K562 (cell line): ENCODE measurements around the gene TMEM14C. TPM values are rescaled to one million over a fixed set of nuclear protein-coding genes. Genes with fewer than 3 reads are reported as not detected.

Experiments
- ARHGAP35 ChIP-seq: fragments of 450-650 bp; IDR thresholded peaks from 2 replicates; pipeline ENCODE4 v1.6.1; 2018; ENCODE audit not compliant: partially characterized antibody
- BRF1 ChIP-seq: IDR thresholded peaks from 3 replicates; pipeline ENCODE4 v1.6.1; 2011; ENCODE audit warnings: borderline replicate concordance, mild to moderate bottlenecking; ENCODE audit not compliant: insufficient read length; ENCODE audit errors: extremely low read depth
- ESRRA ChIP-seq: fragments of 450-650 bp; IDR thresholded peaks from 2 replicates; pipeline ENCODE4 v1.6.1; 2014; ENCODE audit warnings: low read depth, mild to moderate bottlenecking, moderate library complexity, borderline replicate concordance
- GATAD2A ChIP-seq: fragments of 450-650 bp; IDR thresholded peaks from 2 replicates; pipeline ENCODE4 v1.6.1; 2017
- HDAC2 ChIP-seq: fragments of 450-650 bp; IDR thresholded peaks from 2 replicates; pipeline ENCODE4 v1.6.1; 2016; ENCODE audit warnings: mild to moderate bottlenecking
- HDAC6 ChIP-seq: IDR thresholded peaks from 2 replicates; pipeline ENCODE4 v1.6.1; 2012; ENCODE audit warnings: low read depth, mild to moderate bottlenecking, control low read depth, inconsistent platforms, low read length, moderate library complexity
- KAT8 ChIP-seq: fragments of 450-650 bp; IDR thresholded peaks from 2 replicates; pipeline ENCODE4 v1.6.1; 2016; ENCODE audit warnings: low read depth, mild to moderate bottlenecking
- POLR3A ChIP-seq: IDR thresholded peaks from 2 replicates; pipeline ENCODE4 v1.6.1; 2011; ENCODE audit warnings: borderline replicate concordance, mild to moderate bottlenecking, moderate library complexity; ENCODE audit not compliant: insufficient read length, insufficient read depth; ENCODE audit errors: extremely low read depth
- RNF219 ChIP-seq: fragments of 250-450 bp; sonication (Bioruptor Pico); IDR thresholded peaks from 2 replicates; pipeline ENCODE4 v1.5.0; 2022; ENCODE audit warnings: mild to moderate bottlenecking
- RREB1 ChIP-seq: fragments of 250-450 bp; sonication (Bioruptor Pico); IDR thresholded peaks from 2 replicates; pipeline ENCODE4 v1.4.0; 2020
- SMAD2 ChIP-seq: fragments of 150-350 bp; IDR thresholded peaks from 2 replicates; pipeline ENCODE4 v1.6.1; 2014; ENCODE audit warnings: low read depth, mild to moderate bottlenecking, low read length
- ZMIZ1 ChIP-seq, 2 experiments: fragments of 150-350 bp in 1 of 2; IDR thresholded peaks; 2 replicates each; pipeline ENCODE4 v1.6.1; 2012 to 2016; ENCODE audit warnings: low read depth in 2 of 2, low read length in 2 of 2, mild to moderate bottlenecking in 1 of 2, moderate library complexity in 1 of 2
- ZNF133 ChIP-seq: fragments of 250-450 bp; sonication (Bioruptor Pico); IDR thresholded peaks from 2 replicates; pipeline ENCODE4 v1.4.0; 2020; ENCODE audit warnings: mild to moderate bottlenecking
- ZNF146 ChIP-seq: IDR thresholded peaks from one replicate; pipeline ENCODE4 v1.6.1; 2018; ENCODE audit warnings: missing compliant biosample characterization; ENCODE audit not compliant: unreplicated experiment
- ZNF217 ChIP-seq: sonication (generic); formaldehyde crosslinking; IDR thresholded peaks from 2 replicates; pipeline ENCODE4 v1.8.0; 2022; ENCODE audit warnings: mild to moderate bottlenecking, missing genetic modification reagents
- ZNF3 ChIP-seq: fragments of 250-450 bp; sonication (Bioruptor Pico); IDR thresholded peaks from 2 replicates; pipeline ENCODE4 v1.5.0; 2021; ENCODE audit warnings: mild to moderate bottlenecking, moderate library complexity
- ZNF311 ChIP-seq: fragments of 250-450 bp; sonication (Bioruptor Pico); IDR thresholded peaks from 2 replicates; pipeline ENCODE4 v1.4.0; 2020; ENCODE audit warnings: mild to moderate bottlenecking, moderate library complexity
- polyA plus RNA-seq, 8 experiments: library from polyadenylated mRNA; depleted of rRNA in 4 of 8; stranded (reverse) in 5 of 8; unstranded in 3 of 8; fragments of >200 nt; fragmentation: Nextera tagmentation in 2 of 8; fragmentation: Illumina TruSeq in 1 of 8; extraction: Ambion mirVana in 2 of 8; extraction: Trizol in 1 of 8; gene quantifications; 2 replicates each; pipeline versions ENCODE4 v1.2.1 to v1.2.3, GENCODE V29; 2011 to 2014; ENCODE audit warnings: inconsistent platforms in 1 of 8, missing spikeins in 1 of 8
- total RNA-seq, 7 experiments: library from RNA; depleted of rRNA in 6 of 7; stranded (reverse); fragments of >200 nt in 6 of 7; fragmentation: Illumina TruSeq in 2 of 7; extraction: Trizol in 2 of 7; gene quantifications; 2 replicates each; pipeline versions ENCODE4 v1.2.1 to v1.2.3, GENCODE V29; 2011 to 2021; ENCODE audit warnings: low replicate concordance in 1 of 7

TMEM14C gene
- total and polyA plus RNA-seq, 9 of the 15 experiments (the other 6 are each of a cell fraction or from before 2014, with no cell fraction given) = 151 to 496 (median 263) TPM

- TF ChIP-seq ZMIZ1 (IDR thresholded peaks at IDR 0.05; ENCODE audit: low read depth in 2 of 2, low read length in 2 of 2) (0 out of 4 replicates have a peak, but pooled peaks of 1 of the 2 experiments have one; percentile 46), ZNF311 (no peak), HDAC6 (no peak), POLR3A (no peak), ESRRA (peak; percentile 76; the same call in 1 of the 2 replicates), GATAD2A (0 out of 2 replicates have a peak, but pooled peaks have one; percentile 21), HDAC2 (no peak), ZNF217 (CRISPR knock-in tag) (no peak), ZNF146 (CRISPR knock-in tag) (no peak), ZNF3 (no peak), ZNF133 (CRISPR knock-in tag) (no peak), ARHGAP35 (no peak), BRF1 (no peak), RNF219 (CRISPR knock-in tag) (no peak), SMAD2 (no peak), KAT8 (no peak), RREB1 (CRISPR knock-in tag) (no peak)
Observed at GRCh38 chr6:10747251-10747972, 24.5 kb downstream of the TMEM14C start, which contains the start of gene TMEM14B (continued).
